ENCODE data around the gene TSPAN6.

TSPAN6 gene

GRCh38 chrX:100584611-100585010, 52.0 kb downstream of the TSPAN6 start, which contains the start of gene TNMD:
Gene TNMD (plus strand): TSS chrX:100584936. CDS start chrX:100585019, 83 bp downstream.
- DNase-seq (ENCODE audit: low read depth in 2 of 2), result no peak
